HCEC 1CT (cell line): ENCODE measurements around the gene NUDT11.
"Not testable (repeated sequence)": the region's sequence is repeated elsewhere in the genome, so short reads cannot be mapped to it uniquely, and the experiment has no call there.

Experiments used
- DNase-seq: peaks from one replicate; pipeline ENCODE4 v3.0.0-alpha.2; 2017

The NUDT11 gene

GRCh38 chrX:51496501-51497291 lies at the start of gene NUDT11:
Gene NUDT11, minus strand, starts transcription at chrX:51496592. Its CDS starts 148 bp downstream, at chrX:51496444.
- DNase-seq: peak; percentile 57

- DNase-seq: no peak
These were observed 24.0 kb upstream of the NUDT11 start for GRCh38 chrX:51520393-51520792.

GRCh38 chrX:51519131-51519530 lies 22.7 kb upstream of the NUDT11 start:
- DNase-seq: not testable (repeated sequence)

- DNase-seq: no peak
These were observed 11.2 kb upstream of the NUDT11 start for GRCh38 chrX:51507551-51507950.

GRCh38 chrX:51495701-51496488 lies 497 bp downstream of the NUDT11 start:
- DNase-seq: not testable (repeated sequence)

- peak; percentile 7 for DNase-seq
These were observed 2.0 kb downstream of the NUDT11 start for GRCh38 chrX:51494409-51494808.

GRCh38 chrX:51487960-51488267 lies 8.5 kb downstream of the NUDT11 start:
- no peak for DNase-seq

GRCh38 chrX:51484616-51485015 lies 11.8 kb downstream of the NUDT11 start:
- no peak for DNase-seq

GRCh38 chrX:51482411-51482810 lies 14.0 kb downstream of the NUDT11 start:
- not testable (repeated sequence) for DNase-seq

- DNase-seq: no peak
These were observed 19.5 kb downstream of the NUDT11 start for GRCh38 chrX:51476930-51477329.

GRCh38 chrX:51463322-51463721 lies 33.1 kb downstream of the NUDT11 start:
- DNase-seq: no peak

GRCh38 chrX:51461053-51462044 lies 35.0 kb downstream of the NUDT11 start:
- DNase-seq: peak; percentile 7

GRCh38 chrX:51459125-51459524 lies 37.3 kb downstream of the NUDT11 start:
- DNase-seq: peak; percentile 13

GRCh38 chrX:51456814-51457213 lies 39.6 kb downstream of the NUDT11 start:
- DNase-seq: no peak

- no peak for DNase-seq
These were observed 40.1 kb downstream of the NUDT11 start for GRCh38 chrX:51456246-51456645.

- DNase-seq: no peak
These were observed 56.0 kb downstream of the NUDT11 start for GRCh38 chrX:51440365-51440764.
